GM06990 (cell line): ENCODE results near the gene NETO2.
"Not testable (repeated sequence)": the region's sequence is repeated elsewhere in the genome, so short reads cannot be mapped to it uniquely, and the experiment has no call there.

Experiments used
- DNase-seq: peaks from one replicate; pipeline ENCODE4 v3.0.0-alpha.2; 2011; ENCODE audit not compliant: insufficient read length; ENCODE audit errors: extremely low read depth
- H3K27me3 ChIP-seq: replicated peaks from 2 replicates; pipeline ENCODE4 v1.6.0; 2011; ENCODE audit warnings: low read length; ENCODE audit not compliant: control insufficient read depth, insufficient read depth
- H3K36me3 ChIP-seq: 2 replicates; pipeline ENCODE4 v1.5.1; 2011; ENCODE audit warnings: low read length; ENCODE audit not compliant: control insufficient read depth, insufficient read depth
- H3K4me3 ChIP-seq: replicated peaks from 2 replicates; pipeline ENCODE4 v1.5.1; 2011; ENCODE audit warnings: low read depth, mild to moderate bottlenecking, control low read depth, low read length
- CTCF ChIP-seq: IDR thresholded peaks from 2 replicates; pipeline ENCODE4 v1.5.1; 2011; ENCODE audit warnings: low read length, control low read depth, mild to moderate bottlenecking, inconsistent platforms; ENCODE audit not compliant: insufficient read depth, poor library complexity, severe bottlenecking

NETO2 gene, protein sequence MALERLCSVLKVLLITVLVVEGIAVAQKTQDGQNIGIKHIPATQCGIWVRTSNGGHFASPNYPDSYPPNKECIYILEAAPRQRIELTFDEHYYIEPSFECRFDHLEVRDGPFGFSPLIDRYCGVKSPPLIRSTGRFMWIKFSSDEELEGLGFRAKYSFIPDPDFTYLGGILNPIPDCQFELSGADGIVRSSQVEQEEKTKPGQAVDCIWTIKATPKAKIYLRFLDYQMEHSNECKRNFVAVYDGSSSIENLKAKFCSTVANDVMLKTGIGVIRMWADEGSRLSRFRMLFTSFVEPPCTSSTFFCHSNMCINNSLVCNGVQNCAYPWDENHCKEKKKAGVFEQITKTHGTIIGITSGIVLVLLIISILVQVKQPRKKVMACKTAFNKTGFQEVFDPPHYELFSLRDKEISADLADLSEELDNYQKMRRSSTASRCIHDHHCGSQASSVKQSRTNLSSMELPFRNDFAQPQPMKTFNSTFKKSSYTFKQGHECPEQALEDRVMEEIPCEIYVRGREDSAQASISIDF

GRCh38 chr16:47143677-47144558 is at the start of gene NETO2:
NETO2 (minus strand) TSS chr16:47143945; CDS start chr16:47143612, 333 bp downstream.
- peak within 1 kb of the TSS; percentile 79 for H3K4me3 ChIP-seq
- no peaks in the 10 kb centered on the region for H3K36me3 ChIP-seq
- peak; percentile 82 for DNase-seq
- peak; percentile 78 for TF ChIP-seq CTCF
- H3K27me3 ChIP-seq: no peaks in the 10 kb centered on the region

- no peak for DNase-seq
- Histone ChIP-seq H3K4me3 (no peak overlapping the region), H3K36me3 (no peaks in the 10 kb centered on the region), H3K27me3 (no peaks in the 10 kb centered on the region)
- no peak for TF ChIP-seq CTCF
Measured at GRCh38 chr16:47182318-47182717, 38.6 kb upstream of the NETO2 start.

- not testable (repeated sequence) for DNase-seq, H3K4me3 ChIP-seq, H3K36me3 ChIP-seq, H3K27me3 ChIP-seq
Measured at GRCh38 chr16:47181066-47181465, 37.3 kb upstream of the NETO2 start.

DNA sequence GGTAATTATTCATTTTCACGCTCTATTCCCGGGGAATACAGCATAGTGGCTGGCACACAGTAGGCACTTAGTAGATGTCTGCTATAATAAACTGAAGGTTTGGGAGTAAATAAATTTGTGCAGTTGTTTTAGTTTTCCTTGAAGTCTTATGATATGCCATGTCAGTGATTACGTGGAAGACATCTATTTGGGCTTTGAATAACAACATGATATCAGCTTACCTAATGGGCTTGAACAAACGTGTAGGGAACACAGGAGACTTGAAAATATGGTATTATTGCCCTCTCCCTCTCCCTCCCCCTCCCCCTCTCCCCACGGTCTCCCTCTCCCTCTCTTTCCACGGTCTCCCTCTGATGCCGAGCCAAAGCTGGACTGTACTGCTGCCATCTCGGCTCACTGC is 36.3 kb upstream of the NETO2 start:
- Histone ChIP-seq H3K4me3 (no peak overlapping the region), H3K36me3 (no peaks in the 10 kb centered on the region), H3K27me3 (no peaks in the 10 kb centered on the region)
- no peak for TF ChIP-seq CTCF
- no peak for DNase-seq

DNA sequence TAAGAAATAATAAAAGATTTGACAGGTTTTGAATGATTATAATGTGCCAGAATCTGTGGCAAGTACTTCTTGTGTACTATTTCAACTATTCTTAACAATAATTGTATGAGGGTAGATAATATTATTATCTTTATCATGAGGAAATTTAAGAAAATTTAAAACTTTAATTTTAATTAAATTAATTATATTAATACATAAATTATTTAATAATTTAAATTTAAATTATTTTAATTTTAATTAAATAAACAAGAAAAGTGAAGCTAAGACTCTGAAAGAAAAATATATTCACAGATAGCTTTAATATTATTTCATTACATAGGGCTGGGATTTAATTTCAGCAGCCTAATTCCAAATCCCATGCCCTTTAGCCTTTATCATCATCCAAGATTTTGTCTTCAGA is 31.4 kb upstream of the NETO2 start:
- DNase-seq: no peak
- TF ChIP-seq CTCF: no peak
- Histone ChIP-seq H3K36me3 (no peaks in the 10 kb centered on the region), H3K4me3 (no peak overlapping the region), H3K27me3 (no peaks in the 10 kb centered on the region)
